Activated naive CD4-positive, alpha-beta T cell (primary cell): ENCODE measurements around the gene LIM2.

Experiments used
- DNase-seq, 4 experiments: peaks; one replicate each; lab custom pipeline; 2025; lab: John Stamatoyannopoulos, UW

LIM2 gene

DNA sequence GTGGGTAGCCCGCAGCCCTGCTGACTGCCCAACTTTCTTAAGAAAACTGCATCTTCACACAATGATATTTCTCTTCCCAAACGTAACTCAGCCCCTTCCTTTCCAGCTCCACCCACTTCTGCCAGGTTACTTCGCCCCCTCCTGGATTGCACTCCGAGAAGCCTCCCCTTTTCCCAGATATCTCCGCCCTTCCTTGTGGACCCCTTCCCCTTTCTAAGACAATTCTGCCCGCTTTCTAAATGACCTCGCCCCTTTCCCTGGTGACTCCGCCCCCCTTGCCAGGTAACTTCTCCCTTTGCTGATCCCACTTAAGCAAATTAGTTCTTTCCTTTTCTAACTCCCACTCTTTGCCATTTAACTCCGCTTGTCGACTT is 48.5 kb downstream of the LIM2 start:
- DNase-seq = no peak

DNA sequence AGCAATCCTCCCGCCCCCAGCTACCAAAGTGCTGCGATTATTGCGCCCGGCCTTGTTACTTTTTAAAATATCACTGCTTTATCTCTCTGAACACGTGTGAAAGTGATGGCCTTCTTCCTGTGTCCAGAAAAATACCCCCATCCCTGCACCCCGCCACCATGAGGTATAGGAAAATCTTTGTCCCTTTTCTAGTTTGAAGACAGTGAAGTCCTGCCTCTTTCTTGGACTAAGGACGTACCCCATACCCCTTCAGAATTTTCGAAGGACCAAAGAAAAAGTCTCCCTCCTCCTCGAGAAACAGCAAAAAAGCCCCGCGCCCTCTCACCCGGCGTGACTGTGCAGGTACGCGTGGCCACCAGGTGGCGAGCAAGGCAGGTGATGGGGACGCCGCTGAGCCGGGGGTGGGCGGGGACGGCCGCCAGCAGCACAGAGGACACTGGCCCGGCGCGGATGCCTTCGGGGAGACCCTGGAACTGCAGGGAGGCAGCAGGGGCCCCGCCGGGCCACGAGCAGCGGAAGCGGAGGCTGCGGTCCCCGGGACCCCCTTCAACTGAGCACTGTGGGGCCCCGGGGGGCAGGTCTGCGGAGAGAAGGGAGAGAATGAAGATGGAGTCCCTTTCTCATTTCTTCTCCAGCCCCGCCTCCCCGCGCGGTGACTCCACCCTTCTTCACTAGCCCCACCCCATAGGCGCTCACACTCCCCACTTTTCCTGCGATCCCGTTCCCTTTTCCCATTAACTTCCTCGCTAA is 49.0 kb downstream of the LIM2 start:
- DNase-seq = peak; percentile 56 to 85 (median 70)

DNA sequence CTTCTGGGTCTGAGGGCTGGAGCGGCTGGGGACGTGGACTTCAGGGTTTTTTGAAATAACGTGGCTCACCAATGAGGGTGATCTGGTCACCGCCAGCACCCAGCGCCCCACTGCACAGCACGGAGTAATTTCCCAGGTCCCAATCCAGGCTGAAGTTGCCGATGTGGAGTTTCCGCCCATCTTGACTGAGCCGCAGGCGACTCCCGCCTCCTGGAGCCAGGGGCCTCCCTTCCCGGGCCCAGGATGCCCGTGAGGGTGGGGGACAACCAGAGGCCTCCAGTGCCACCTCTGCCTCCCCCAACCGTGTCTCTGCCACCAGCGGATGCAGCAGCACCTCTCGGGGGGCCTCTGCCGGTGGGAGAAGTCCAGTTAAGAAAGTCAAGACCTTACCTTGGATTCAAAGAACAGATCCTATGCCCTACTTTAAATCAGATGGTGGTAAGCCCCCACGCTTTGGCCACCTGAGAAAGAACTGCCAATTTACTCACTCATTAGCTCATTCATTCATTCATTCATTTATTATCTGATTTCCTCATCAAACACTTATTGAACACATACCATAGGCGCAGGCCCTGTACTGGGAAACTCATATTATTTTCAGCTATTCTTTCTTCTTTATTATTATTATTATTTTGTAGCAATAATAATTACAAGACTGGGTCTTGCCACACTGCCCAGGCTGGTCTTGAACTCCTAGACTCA is 49.8 kb downstream of the LIM2 start:
- no peak for DNase-seq

DNA sequence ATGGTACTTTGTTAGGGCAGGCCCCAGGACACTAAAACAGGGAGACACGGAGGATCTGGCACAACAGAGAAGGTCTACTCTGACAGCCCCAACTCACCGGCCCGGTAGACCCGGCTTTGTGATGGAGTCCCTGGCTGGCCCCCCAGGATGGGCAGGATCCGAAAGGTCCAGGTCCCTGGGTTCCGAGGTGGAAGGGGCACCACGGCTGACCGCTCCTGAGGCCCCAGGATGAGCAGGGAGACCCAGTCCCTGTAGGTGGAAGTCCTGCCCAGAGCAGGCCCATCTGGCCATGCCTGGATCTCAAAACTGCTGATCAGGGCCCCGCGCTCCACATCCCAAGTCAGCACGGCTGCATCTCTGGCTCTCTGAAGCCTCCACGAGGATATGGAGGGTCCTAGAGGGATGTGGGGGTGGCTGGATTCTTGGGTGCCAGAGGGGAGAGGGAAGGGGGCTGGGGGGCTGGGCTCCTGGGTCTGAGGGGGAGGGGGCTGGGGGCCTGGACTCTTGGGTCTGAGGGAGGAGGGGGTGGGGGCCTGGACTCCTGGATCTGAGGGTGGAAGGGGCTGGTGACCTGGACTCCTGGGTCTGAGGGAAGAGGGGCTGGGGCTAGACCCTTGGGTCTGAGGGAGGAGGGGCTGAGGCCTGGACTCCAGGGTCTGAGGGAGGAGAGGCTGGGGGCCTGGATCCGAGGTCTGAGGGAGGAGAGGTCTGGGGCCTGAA is 50.5 kb downstream of the LIM2 start:
- no peak for DNase-seq

DNA sequence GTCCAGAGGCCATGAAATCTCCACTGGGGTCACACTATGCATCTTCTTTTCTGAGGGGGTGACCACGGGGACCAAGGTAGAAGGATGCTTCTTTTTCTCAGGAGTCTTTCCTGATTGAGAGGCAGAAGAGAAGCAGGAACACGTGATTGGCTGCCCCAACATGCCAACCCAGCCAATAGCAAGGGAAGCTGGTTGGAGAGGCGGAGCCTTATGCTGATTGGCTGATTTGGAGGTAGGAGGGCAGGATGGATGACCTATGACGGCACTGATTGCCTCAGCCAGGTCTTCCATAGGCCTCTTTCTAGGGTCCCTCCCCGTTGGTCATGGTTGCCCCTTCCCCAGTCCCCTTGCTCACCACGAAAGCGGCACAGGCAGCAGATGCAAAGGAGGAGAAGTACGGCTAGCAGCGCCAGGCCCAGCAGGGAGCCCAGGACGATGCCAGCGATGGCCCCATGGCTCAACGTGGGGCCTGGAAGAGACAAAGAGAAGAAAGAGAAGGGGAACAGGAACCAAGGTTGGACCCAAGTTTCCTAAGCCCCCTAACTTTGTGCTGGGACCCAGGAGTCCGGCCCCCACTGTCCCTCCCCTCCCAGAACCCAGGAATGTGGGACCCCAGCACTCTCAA is 53.8 kb downstream of the LIM2 start:
- no peak for DNase-seq

DNA sequence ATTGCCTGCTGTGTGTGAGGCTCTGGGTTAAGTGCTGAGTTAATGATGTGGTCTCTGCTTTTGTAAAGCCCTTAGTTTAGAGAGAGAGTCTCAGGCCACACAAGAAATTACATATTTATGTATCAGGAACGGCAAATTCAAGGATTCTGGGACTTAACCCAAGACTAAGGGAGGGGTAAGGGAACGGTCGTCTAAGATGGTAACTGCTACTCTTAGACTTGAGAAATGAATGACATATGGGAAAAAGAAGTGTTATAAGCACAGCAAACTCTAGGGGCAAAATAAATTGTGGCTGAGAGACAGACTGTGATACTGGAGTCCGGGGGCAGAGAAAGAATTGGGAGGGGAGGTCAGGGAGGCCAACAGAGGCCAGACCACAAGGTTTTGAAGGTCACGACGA is 56.1 kb downstream of the LIM2 start:
- no peak for DNase-seq

DNA sequence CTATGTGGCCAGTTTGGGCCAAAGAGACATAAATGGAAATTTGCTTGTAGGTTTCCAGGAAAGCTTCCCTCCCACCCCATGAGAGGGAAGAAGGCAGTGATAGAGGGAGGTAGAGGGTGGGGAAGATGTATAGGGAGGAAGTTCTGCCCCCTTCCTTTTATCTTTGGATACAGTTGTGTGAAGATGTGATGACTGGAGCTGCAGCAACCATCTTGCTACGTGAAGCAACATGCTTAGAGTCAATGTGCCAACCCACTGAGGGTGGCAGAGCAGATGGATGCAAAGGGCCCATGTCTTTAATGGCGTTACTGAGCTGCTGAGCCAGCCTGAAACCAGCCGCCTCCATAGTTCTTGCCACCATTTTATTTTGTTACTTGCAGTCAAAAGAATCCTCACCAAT is 56.6 kb downstream of the LIM2 start:
- no peak for DNase-seq

DNA sequence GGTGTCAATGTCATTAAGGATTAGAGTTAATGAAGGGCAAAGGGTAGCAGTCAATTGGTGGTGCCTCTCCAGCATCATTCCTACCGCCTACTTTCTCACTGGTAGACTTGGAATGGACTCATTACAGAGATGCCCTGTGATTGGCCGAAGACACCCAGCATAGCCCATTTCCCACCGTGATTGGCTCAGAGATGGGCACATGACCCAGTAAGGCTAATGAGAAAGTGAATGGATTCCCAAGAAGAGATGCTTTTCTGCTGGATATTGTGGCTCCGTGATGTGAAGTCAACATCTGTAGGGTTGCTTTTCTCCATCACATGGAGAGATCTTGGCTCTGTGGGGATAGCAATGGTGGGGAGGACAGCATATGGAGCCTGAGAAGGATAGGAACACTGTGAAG is 57.4 kb downstream of the LIM2 start:
- DNase-seq = no peak
